Measurements from ENCODE around the gene EFCAB9. TPM values are rescaled to one million over a fixed set of nuclear protein-coding genes. Genes with fewer than 3 reads are reported as not detected.

EFCAB9 gene
- polyA plus RNA-seq, 1 donor from 2014 or later = not detected

DNA sequence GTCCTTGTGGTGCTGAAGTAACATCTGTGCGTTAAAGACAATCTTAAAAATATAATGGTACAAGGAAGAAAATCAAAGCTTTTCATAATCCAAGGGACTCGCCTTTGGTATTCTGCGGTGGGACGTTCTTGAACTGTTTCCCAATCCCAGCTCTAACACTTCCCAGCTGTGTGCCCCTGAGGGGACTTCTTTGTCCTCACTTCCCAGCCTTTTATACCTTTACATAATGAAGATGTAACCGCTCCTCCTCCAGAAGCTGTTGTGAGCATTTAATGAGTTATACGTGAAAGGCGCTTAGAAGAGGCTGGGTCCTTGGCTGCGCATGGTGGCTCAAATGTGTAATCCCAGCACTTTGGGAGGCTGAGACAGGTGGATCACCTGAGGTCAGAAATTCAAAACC is 22.9 kb upstream of the EFCAB9 start:
- Histone ChIP-seq H3K27me3 (ENCODE audit: insufficient read depth, low read depth, low read length) (no peaks in the 10 kb centered on the region), H3K4me2 (ENCODE audit: low read length) (no peak overlapping the region), H3K9me2 (ENCODE audit: insufficient read depth, low read length) (no peaks in the 10 kb centered on the region), H3K9ac (ENCODE audit: low read length) (no peak overlapping the region), H3K4me3 (ENCODE audit: low read length) (no peak overlapping the region), H3K27ac (ENCODE audit: low read length) (no peak overlapping the region), H2AFZ (ENCODE audit: low read depth, low read length) (no peak overlapping the region), H4K20me1 (ENCODE audit: insufficient read depth) (no peaks in the 10 kb centered on the region), H3K9me3 (ENCODE audit: low read length) (no peaks in the 10 kb centered on the region), H3K36me3 (ENCODE audit: insufficient read depth, low read length) (no peaks in the 10 kb centered on the region), H3F3A (ENCODE audit: insufficient read depth, low read length, poor library complexity, severe bottlenecking) (no peaks in the 10 kb centered on the region), H3K79me2 (replicated peaks; ENCODE audit: insufficient read depth, low read length) (no peaks in the 10 kb centered on the region)
- TF ChIP-seq POLR2AphosphoS5 (IDR thresholded peaks at IDR 0.05) (no peak), EP300 (conservative IDR thresholded peaks at IDR 0.05; ENCODE audit: poor library complexity, severe bottlenecking) (no peak), TAF1 (IDR thresholded peaks at IDR 0.05; ENCODE audit: low read depth) (no peak), MXI1 (conservative IDR thresholded peaks at IDR 0.05; ENCODE audit: poor library complexity, severe bottlenecking) (no peak), RAD21 (conservative IDR thresholded peaks at IDR 0.05) (no peak), SMC3 (conservative IDR thresholded peaks at IDR 0.05; ENCODE audit: poor library complexity) (no peak), EZH2 (IDR thresholded peaks at IDR 0.05; ENCODE audit: borderline replicate concordance, insufficient read depth, low read length, poor library complexity, severe bottlenecking) (no peak)
- TF ChIP-seq, protein P1, sequence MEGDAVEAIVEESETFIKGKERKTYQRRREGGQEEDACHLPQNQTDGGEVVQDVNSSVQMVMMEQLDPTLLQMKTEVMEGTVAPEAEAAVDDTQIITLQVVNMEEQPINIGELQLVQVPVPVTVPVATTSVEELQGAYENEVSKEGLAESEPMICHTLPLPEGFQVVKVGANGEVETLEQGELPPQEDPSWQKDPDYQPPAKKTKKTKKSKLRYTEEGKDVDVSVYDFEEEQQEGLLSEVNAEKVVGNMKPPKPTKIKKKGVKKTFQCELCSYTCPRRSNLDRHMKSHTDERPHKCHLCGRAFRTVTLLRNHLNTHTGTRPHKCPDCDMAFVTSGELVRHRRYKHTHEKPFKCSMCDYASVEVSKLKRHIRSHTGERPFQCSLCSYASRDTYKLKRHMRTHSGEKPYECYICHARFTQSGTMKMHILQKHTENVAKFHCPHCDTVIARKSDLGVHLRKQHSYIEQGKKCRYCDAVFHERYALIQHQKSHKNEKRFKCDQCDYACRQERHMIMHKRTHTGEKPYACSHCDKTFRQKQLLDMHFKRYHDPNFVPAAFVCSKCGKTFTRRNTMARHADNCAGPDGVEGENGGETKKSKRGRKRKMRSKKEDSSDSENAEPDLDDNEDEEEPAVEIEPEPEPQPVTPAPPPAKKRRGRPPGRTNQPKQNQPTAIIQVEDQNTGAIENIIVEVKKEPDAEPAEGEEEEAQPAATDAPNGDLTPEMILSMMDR (IDR thresholded peaks at IDR 0.05; ENCODE audit: poor library complexity, severe bottlenecking) = no peak
- TF ChIP-seq, protein P2, sequence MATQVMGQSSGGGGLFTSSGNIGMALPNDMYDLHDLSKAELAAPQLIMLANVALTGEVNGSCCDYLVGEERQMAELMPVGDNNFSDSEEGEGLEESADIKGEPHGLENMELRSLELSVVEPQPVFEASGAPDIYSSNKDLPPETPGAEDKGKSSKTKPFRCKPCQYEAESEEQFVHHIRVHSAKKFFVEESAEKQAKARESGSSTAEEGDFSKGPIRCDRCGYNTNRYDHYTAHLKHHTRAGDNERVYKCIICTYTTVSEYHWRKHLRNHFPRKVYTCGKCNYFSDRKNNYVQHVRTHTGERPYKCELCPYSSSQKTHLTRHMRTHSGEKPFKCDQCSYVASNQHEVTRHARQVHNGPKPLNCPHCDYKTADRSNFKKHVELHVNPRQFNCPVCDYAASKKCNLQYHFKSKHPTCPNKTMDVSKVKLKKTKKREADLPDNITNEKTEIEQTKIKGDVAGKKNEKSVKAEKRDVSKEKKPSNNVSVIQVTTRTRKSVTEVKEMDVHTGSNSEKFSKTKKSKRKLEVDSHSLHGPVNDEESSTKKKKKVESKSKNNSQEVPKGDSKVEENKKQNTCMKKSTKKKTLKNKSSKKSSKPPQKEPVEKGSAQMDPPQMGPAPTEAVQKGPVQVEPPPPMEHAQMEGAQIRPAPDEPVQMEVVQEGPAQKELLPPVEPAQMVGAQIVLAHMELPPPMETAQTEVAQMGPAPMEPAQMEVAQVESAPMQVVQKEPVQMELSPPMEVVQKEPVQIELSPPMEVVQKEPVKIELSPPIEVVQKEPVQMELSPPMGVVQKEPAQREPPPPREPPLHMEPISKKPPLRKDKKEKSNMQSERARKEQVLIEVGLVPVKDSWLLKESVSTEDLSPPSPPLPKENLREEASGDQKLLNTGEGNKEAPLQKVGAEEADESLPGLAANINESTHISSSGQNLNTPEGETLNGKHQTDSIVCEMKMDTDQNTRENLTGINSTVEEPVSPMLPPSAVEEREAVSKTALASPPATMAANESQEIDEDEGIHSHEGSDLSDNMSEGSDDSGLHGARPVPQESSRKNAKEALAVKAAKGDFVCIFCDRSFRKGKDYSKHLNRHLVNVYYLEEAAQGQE (IDR thresholded peaks at IDR 0.05; ENCODE audit: borderline replicate concordance) = no peak

DNA sequence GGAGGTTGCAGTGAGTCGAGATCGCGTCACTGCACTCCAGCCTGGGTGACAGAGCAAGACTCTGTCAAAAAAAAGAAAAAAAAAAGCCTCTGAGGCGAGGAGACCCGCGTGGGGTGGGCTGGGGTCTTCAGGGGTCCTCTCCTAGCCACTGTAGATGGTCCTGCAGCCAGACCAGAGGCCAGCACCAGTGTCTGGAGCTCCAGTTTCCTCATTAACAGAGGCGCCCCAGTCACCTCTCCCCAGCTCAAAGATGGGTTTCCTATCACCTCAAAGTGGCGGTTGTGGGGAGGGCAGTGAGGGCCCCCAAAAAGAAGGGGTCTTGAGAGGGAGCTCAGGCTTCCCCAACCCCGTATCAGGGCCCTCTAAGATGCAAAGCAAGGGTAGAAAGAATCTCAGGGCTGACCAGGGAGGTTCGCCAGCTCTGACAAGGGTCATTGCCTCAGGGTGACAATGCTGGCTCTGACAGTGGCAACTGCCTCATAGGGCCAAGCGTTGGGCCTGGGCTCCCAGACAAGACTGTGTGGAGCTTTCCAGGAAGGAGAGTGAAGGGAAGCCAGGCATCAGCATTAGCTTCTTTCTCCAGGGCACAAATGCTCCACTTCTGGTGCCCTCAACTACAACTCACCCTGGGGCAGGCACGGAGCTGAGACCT is 20.9 kb upstream of the EFCAB9 start:
- no peak overlapping the region for H3K27ac ChIP-seq (ENCODE audit: low read length)
- H3F3A ChIP-seq (ENCODE audit: insufficient read depth, low read length, poor library complexity, severe bottlenecking) = no peaks in the 10 kb centered on the region
- no peak overlapping the region for H3K4me2 ChIP-seq (ENCODE audit: low read length)
- H4K20me1 ChIP-seq (ENCODE audit: insufficient read depth) = no peaks in the 10 kb centered on the region
- H3K36me3 ChIP-seq (ENCODE audit: insufficient read depth, low read length) = no peaks in the 10 kb centered on the region
- no peak for TF ChIP-seq EZH2 (IDR thresholded peaks at IDR 0.05; ENCODE audit: borderline replicate concordance, insufficient read depth, low read length, poor library complexity, severe bottlenecking)
- no peak for TF ChIP-seq MXI1 (conservative IDR thresholded peaks at IDR 0.05; ENCODE audit: poor library complexity, severe bottlenecking)
- TF ChIP-seq EP300 (conservative IDR thresholded peaks at IDR 0.05; ENCODE audit: poor library complexity, severe bottlenecking) = no peak
- TF ChIP-seq RAD21 (conservative IDR thresholded peaks at IDR 0.05) = no peak
- TF ChIP-seq, protein P2 (IDR thresholded peaks at IDR 0.05; ENCODE audit: borderline replicate concordance) = no peak
- TF ChIP-seq, protein P1 (IDR thresholded peaks at IDR 0.05; ENCODE audit: poor library complexity, severe bottlenecking) = no peak
- TF ChIP-seq POLR2AphosphoS5 (IDR thresholded peaks at IDR 0.05) = no peak
- TF ChIP-seq SMC3 (conservative IDR thresholded peaks at IDR 0.05; ENCODE audit: poor library complexity) = no peak
- no peak overlapping the region for H2AFZ ChIP-seq (ENCODE audit: low read depth, low read length)
- H3K9ac ChIP-seq (ENCODE audit: low read length) = no peak overlapping the region
- no peaks in the 10 kb centered on the region for H3K9me3 ChIP-seq (ENCODE audit: low read length)
- H3K9me2 ChIP-seq (ENCODE audit: insufficient read depth, low read length) = no peaks in the 10 kb centered on the region
- H3K27me3 ChIP-seq (ENCODE audit: insufficient read depth, low read depth, low read length) = no peaks in the 10 kb centered on the region
- H3K79me2 ChIP-seq (replicated peaks; ENCODE audit: insufficient read depth, low read length) = no peaks in the 10 kb centered on the region
- no peak overlapping the region for H3K4me3 ChIP-seq (ENCODE audit: low read length)

All from neural cell (in vitro differentiated cells).